GM23248 (cell line): ENCODE data around the gene TRIP10. TPM values are rescaled to one million over a fixed set of nuclear protein-coding genes. Genes with fewer than 3 reads are reported as not detected.
"Not testable (repeated sequence)": the region's sequence is repeated elsewhere in the genome, so short reads cannot be mapped to it uniquely, and the experiment has no call there.

Source experiments
- DNase-seq: peaks from one replicate; pipeline ENCODE4 v3.0.0-alpha.2; 2015
- H2AFZ ChIP-seq: fragments of 200-600 bp; sonication (generic); 2 replicates; pipeline ENCODE4 v1.6.1; 2016; ENCODE audit warnings: antibody characterized with exemption
- H3F3A ChIP-seq: fragments of 200-600 bp; sonication (generic); 2 replicates; pipeline ENCODE4 v1.6.1; 2016; ENCODE audit warnings: mild to moderate bottlenecking, antibody characterized with exemption, mixed run types; ENCODE audit not compliant: insufficient read depth
- H3K27ac ChIP-seq: fragments of 200-600 bp; sonication (generic); 2 replicates; pipeline ENCODE4 v1.5.1; 2016; ENCODE audit warnings: mild to moderate bottlenecking
- H3K27me3 ChIP-seq: fragments of 200-600 bp; sonication (generic); replicated peaks from 2 replicates; pipeline ENCODE4 v1.6.1; 2016; ENCODE audit warnings: mild to moderate bottlenecking; ENCODE audit not compliant: insufficient read depth
- H3K36me3 ChIP-seq: fragments of 200-600 bp; sonication (generic); 2 replicates; pipeline ENCODE4 v1.6.1; 2016; ENCODE audit warnings: low read depth, mild to moderate bottlenecking
- H3K4me1 ChIP-seq: fragments of 200-600 bp; sonication (generic); 2 replicates; pipeline ENCODE4 v1.6.1; 2016; ENCODE audit warnings: mild to moderate bottlenecking; ENCODE audit not compliant: insufficient read depth
- H3K4me2 ChIP-seq: fragments of 200-600 bp; sonication (generic); one replicate; pipeline ENCODE4 v1.6.1; 2016; ENCODE audit warnings: mild to moderate bottlenecking; ENCODE audit not compliant: unreplicated experiment
- H3K4me3 ChIP-seq: fragments of 200-600 bp; sonication (generic); 2 replicates; pipeline ENCODE4 v1.5.1; 2016; ENCODE audit warnings: mild to moderate bottlenecking
- H3K79me2 ChIP-seq: fragments of 200-600 bp; sonication (generic); 2 replicates; pipeline ENCODE4 v1.6.1; 2016; ENCODE audit warnings: mild to moderate bottlenecking; ENCODE audit not compliant: insufficient read depth
- H3K9ac ChIP-seq: fragments of 200-600 bp; sonication (generic); 2 replicates; pipeline ENCODE4 v1.6.1; 2016; ENCODE audit warnings: mild to moderate bottlenecking
- H3K9me2 ChIP-seq: fragments of 200-600 bp; sonication (generic); 2 replicates; pipeline ENCODE4 v1.6.1; 2016; ENCODE audit warnings: mixed run types, mild to moderate bottlenecking, moderate library complexity; ENCODE audit not compliant: insufficient read depth
- H3K9me3 ChIP-seq: fragments of 200-600 bp; sonication (generic); one replicate; pipeline ENCODE4 v1.6.1; 2017; ENCODE audit warnings: low read depth
- H4K20me1 ChIP-seq: fragments of 200-600 bp; sonication (generic); 2 replicates; pipeline ENCODE4 v1.6.0; 2016; ENCODE audit not compliant: insufficient read depth
- EZH2 ChIP-seq: fragments of 200-600 bp; sonication (generic); IDR thresholded peaks from 2 replicates; pipeline ENCODE4 v1.6.1; 2018; ENCODE audit warnings: antibody characterized with exemption, mild to moderate bottlenecking; ENCODE audit not compliant: insufficient read depth, poor library complexity, severe bottlenecking
- EZH2phosphoT487 ChIP-seq: fragments of 200-600 bp; sonication (generic); IDR thresholded peaks from 2 replicates; pipeline ENCODE4 v1.6.1; 2018; ENCODE audit warnings: antibody characterized with exemption, moderate library complexity, mild to moderate bottlenecking, low read depth; ENCODE audit not compliant: insufficient read depth
- WGBS, 2 experiments: methylation state at CpG; one replicate each; pipeline ENCODE4 v1.1.6; 2015 to 2017; ENCODE audit warnings: low lambda C conversion rate in 2 of 2, low coverage in 1 of 2; ENCODE audit errors: missing lambda C conversion rate in 2 of 2; 5-methylcytosine and 5-hydroxymethylcytosine counted together
- in situ Hi-C: fragments of 300-500 bp; cut with MboI; formaldehyde crosslinking; loops from 2 replicates; pipeline ENCODE4 v1.15.0; 2020
- polyA plus RNA-seq: library from polyadenylated mRNA; unstranded; fragments of >200 nt; fragmentation: Nextera tagmentation; extraction: Ambion mirVana; gene quantifications from 2 replicates; pipeline ENCODE4 v1.2.1, GENCODE V29; 2016
- total RNA-seq: library from RNA; depleted of rRNA; stranded (reverse); fragments of >200 nt; shearing (Covaris generic); gene quantifications from 2 replicates; pipeline ENCODE4 v1.2.3, GENCODE V29; 2014

Gene TRIP10
- total and polyA plus RNA-seq, 2 experiments from 2014 or later, result 48.0 to 48.9 TPM

DNA sequence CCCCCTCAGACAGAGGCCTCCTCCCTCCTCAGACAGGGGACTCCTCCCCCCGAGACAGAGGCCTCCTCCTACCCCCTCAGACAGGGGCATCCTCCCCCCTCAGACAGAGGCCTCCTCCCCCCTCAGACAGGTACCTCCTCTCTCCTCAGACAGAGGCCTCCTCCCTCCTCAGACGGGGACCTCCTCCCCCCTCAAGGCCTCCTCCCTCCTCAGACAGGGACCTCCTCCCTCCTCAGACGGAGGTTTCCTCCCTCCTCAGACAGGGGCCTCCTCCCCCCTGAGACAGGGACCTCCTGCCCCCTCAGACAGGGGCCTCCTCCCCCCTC lies 32.9 kb upstream of the TRIP10 start:
- no peaks in the 10 kb centered on the region for H3K27me3 ChIP-seq
- no peaks in the 10 kb centered on the region for H3K4me1 ChIP-seq
- no peak overlapping the region for H3K9ac ChIP-seq
- H3K27ac ChIP-seq, result no peak overlapping the region
- 68% methylated on average over 3 of the region's 3 CpGs; no CpG with 5 or more reads in 1 of the 2 experiments for WGBS, 2 experiments
- H3F3A ChIP-seq, result no peaks in the 10 kb centered on the region
- H3K4me3 ChIP-seq, result no peak overlapping the region
- TF ChIP-seq EZH2phosphoT487, result no peak
- no peak for TF ChIP-seq EZH2
- H3K36me3 ChIP-seq, result no peaks in the 10 kb centered on the region
- no peaks in the 10 kb centered on the region for H3K79me2 ChIP-seq
- H3K4me2 ChIP-seq, result no peak overlapping the region
- no peaks in the 10 kb centered on the region for H4K20me1 ChIP-seq
- H3K9me2 ChIP-seq, result no peaks in the 10 kb centered on the region
- in situ Hi-C loops, result no loop called here
- no peaks in the 10 kb centered on the region for H3K9me3 ChIP-seq
- no peak for DNase-seq
- no peak overlapping the region for H2AFZ ChIP-seq

DNA sequence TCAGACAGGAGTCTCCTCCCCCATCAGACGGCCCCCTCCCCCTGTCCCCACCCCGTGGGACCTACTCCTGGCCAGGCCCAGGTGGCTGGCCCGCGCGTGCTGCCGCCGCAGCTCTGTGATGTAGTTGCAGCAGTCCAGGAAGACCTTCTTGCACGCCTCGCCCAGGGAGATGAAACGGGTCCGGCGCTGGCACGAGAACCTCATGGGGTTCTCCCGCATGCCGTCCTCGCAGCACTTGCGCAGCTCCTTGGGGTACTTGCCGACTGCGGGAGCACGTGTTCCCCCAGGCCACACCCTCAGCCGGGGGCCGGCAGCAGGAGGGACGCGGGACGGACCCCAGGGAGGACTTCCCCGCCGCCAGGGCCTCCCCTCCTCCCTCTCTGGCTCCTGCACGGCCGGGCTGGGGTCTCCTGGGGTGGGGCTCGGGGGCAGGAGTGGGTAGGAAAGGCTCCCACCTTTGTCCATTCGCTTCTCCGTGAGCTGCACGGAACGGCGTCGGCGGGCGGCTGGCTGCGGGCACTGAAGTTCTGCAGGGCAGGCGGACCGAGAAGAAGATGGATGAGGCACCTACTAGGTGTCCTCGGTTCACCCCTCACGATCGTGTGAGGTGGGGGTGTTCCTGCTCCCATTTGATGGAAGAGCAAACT lies 32.3 kb upstream of the TRIP10 start:
- no peak overlapping the region for H2AFZ ChIP-seq
- no peaks in the 10 kb centered on the region for H4K20me1 ChIP-seq
- no peaks in the 10 kb centered on the region for H3K9me2 ChIP-seq
- H3K9me3 ChIP-seq, result no peaks in the 10 kb centered on the region
- H3K4me2 ChIP-seq, result no peak overlapping the region
- no peaks in the 10 kb centered on the region for H3K4me1 ChIP-seq
- in situ Hi-C loops, result no loop called here
- TF ChIP-seq EZH2 (no peak), EZH2phosphoT487 (no peak)
- H3K27me3 ChIP-seq, result no peaks in the 10 kb centered on the region
- no peak overlapping the region for H3K27ac ChIP-seq
- H3F3A ChIP-seq, result no peaks in the 10 kb centered on the region
- no peaks in the 10 kb centered on the region for H3K36me3 ChIP-seq
- WGBS, 2 experiments, result 89 to 94% methylated on average over 26 to 44 of the region's 44 CpGs
- H3K79me2 ChIP-seq, result no peaks in the 10 kb centered on the region
- DNase-seq, result no peak
- no peak overlapping the region for H3K9ac ChIP-seq
- no peak overlapping the region for H3K4me3 ChIP-seq

DNA sequence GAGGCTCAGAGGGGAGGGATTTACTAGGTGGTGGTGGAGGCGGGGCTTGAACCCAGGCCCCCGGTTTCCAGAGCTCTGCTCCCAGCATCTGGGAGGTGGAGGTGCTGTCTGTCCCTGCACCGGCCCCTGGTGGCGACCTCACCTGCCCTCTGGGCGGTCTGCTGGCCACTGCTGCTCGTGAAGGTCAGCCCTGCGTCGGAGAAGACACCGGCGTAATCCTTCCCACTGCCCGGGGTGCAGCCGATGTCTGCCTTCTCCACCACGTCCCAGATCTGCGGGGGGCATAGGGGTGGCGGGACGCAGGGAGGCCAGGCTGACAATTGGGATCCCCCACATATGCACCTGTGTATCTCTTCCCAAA lies 31.8 kb upstream of the TRIP10 start:
- no peaks in the 10 kb centered on the region for H3K9me2 ChIP-seq
- TF ChIP-seq EZH2phosphoT487 (no peak), EZH2 (no peak)
- H2AFZ ChIP-seq, result no peak overlapping the region
- H4K20me1 ChIP-seq, result no peaks in the 10 kb centered on the region
- no peak overlapping the region for H3K27ac ChIP-seq
- no peaks in the 10 kb centered on the region for H3F3A ChIP-seq
- 93 to 96% methylated on average over 11 to 16 of the region's 16 CpGs for WGBS, 2 experiments
- no peaks in the 10 kb centered on the region for H3K36me3 ChIP-seq
- DNase-seq, result no peak
- in situ Hi-C loops, result no loop called here
- H3K4me2 ChIP-seq, result no peak overlapping the region
- H3K27me3 ChIP-seq, result no peaks in the 10 kb centered on the region
- H3K9ac ChIP-seq, result no peak overlapping the region
- H3K4me3 ChIP-seq, result no peak overlapping the region
- H3K79me2 ChIP-seq, result no peaks in the 10 kb centered on the region
- H3K9me3 ChIP-seq, result no peaks in the 10 kb centered on the region
- no peaks in the 10 kb centered on the region for H3K4me1 ChIP-seq

DNA sequence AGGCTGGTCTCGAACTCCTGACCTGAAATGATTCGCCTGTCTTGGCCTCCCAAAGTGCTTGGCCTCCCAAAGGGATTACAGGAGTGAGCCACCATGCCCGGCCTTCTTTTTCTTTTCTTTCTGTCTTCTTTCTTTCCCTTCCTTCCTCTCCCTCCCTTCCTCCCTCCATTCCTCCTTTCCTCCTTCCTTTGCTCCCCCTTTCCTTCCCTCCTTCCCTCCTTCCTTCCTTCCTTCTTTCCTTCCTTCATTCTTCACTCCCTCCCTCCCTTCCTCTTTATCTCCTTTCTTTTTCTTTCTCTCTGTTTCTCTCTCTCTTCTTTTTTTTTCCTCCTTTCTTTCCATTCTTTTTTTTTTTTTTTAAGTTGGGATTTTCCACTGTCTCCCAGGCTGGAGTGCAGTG lies 31.1 kb upstream of the TRIP10 start:
- in situ Hi-C loops, result no loop called here
- no peak overlapping the region for H3K4me3 ChIP-seq
- H3K36me3 ChIP-seq, result no peaks in the 10 kb centered on the region
- WGBS, 2 experiments, result 82 to 88% methylated on average over 3 of the region's 3 CpGs
- H3K9ac ChIP-seq, result no peak overlapping the region
- H4K20me1 ChIP-seq, result no peaks in the 10 kb centered on the region
- H3K4me1 ChIP-seq, result no peaks in the 10 kb centered on the region
- no peaks in the 10 kb centered on the region for H3F3A ChIP-seq
- H3K27me3 ChIP-seq, result no peaks in the 10 kb centered on the region
- no peak overlapping the region for H3K27ac ChIP-seq
- no peaks in the 10 kb centered on the region for H3K79me2 ChIP-seq
- H3K9me3 ChIP-seq, result no peaks in the 10 kb centered on the region
- no peak overlapping the region for H2AFZ ChIP-seq
- TF ChIP-seq EZH2phosphoT487 (no peak), EZH2 (no peak)
- DNase-seq, result no peak
- no peaks in the 10 kb centered on the region for H3K9me2 ChIP-seq
- H3K4me2 ChIP-seq, result no peak overlapping the region

DNA sequence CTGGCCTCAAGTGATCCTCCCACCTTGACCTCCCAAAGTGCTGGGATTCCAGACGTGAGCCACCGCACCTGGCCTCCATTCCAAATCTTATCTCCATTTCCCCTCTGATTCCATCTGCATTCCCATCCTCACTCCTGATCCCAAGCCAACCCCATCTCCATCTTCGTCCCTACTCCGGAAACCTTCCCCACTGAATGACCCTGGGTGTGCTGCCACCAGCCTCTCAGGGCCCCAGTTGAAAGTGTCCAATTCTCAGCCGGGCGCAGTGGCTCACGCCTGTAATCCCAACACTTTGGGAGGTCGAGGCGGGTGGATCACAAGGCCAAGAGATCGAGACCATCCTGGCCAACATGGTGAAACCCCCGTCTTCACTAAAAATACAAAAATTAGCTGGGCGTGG lies 30.6 kb upstream of the TRIP10 start:
- H3F3A ChIP-seq, H3K4me3 ChIP-seq, H3K79me2 ChIP-seq, H3K27ac ChIP-seq, H2AFZ ChIP-seq, H3K27me3 ChIP-seq, H3K9me2 ChIP-seq, DNase-seq, H3K36me3 ChIP-seq, H3K4me1 ChIP-seq, in situ Hi-C loops, H4K20me1 ChIP-seq, H3K9ac ChIP-seq, H3K4me2 ChIP-seq, H3K9me3 ChIP-seq: not testable (repeated sequence)
- 88 to 89% methylated on average over 12 of the region's 12 CpGs for WGBS, 2 experiments
